GM12865 (cell line): ENCODE results near the gene BIRC6.
"Not testable (repeated sequence)": the region's sequence is repeated elsewhere in the genome, so short reads cannot be mapped to it uniquely, and the experiment has no call there.

Experiments used
- DNase-seq: peaks from one replicate; pipeline ENCODE4 v3.0.0; 2010; ENCODE audit warnings: low read depth
- H3K4me3 ChIP-seq: 2 replicates; pipeline ENCODE4 v1.5.1; 2011; ENCODE audit warnings: mild to moderate bottlenecking, low read depth, low read length, control low read depth
- CTCF ChIP-seq: IDR thresholded peaks from 2 replicates; pipeline ENCODE4 v1.5.1; 2011; ENCODE audit warnings: low read length, control low read depth, low read depth, inconsistent platforms; ENCODE audit not compliant: insufficient read depth; ENCODE audit errors: missing control alignments

Gene BIRC6

GRCh38 chr2:32633040-32633439, 276.2 kb downstream of the BIRC6 start:
- TF ChIP-seq CTCF = no peak
- DNase-seq = no peak
- no peak overlapping the region for H3K4me3 ChIP-seq

- not testable (repeated sequence) for DNase-seq, H3K4me3 ChIP-seq
Observed at GRCh38 chr2:32638548-32638947, 281.7 kb downstream of the BIRC6 start.

- H3K4me3 ChIP-seq = no peak overlapping the region
- no peak for TF ChIP-seq CTCF
- no peak for DNase-seq
Observed at GRCh38 chr2:32641180-32641579, 284.4 kb downstream of the BIRC6 start.

- H3K4me3 ChIP-seq = no peak overlapping the region
- TF ChIP-seq CTCF = no peak
- DNase-seq = no peak
Observed at GRCh38 chr2:32647180-32647651, 290.4 kb downstream of the BIRC6 start.

- TF ChIP-seq CTCF = no peak
- H3K4me3 ChIP-seq = no peak overlapping the region
- no peak for DNase-seq
Observed at GRCh38 chr2:32652555-32653209, 295.9 kb downstream of the BIRC6 start.

GRCh38 chr2:32656069-32656468, 299.2 kb downstream of the BIRC6 start:
- TF ChIP-seq CTCF = no peak

GRCh38 chr2:32663864-32664263, 307.0 kb downstream of the BIRC6 start:
- TF ChIP-seq CTCF = no peak
- no peak for DNase-seq

More at GRCh38 chr2:32656069-32656468, 299.2 kb downstream of the BIRC6 start:
- no peak overlapping the region for H3K4me3 ChIP-seq
- no peak for DNase-seq

More at GRCh38 chr2:32663864-32664263, 307.0 kb downstream of the BIRC6 start:
- H3K4me3 ChIP-seq = no peak overlapping the region
